GM21360 (cell line): ENCODE data around the gene MACROD2.
"Not testable (repeated sequence)": the region's sequence is repeated elsewhere in the genome, so short reads cannot be mapped to it uniquely, and the experiment has no call there.

ENCODE experiments used
- ATAC-seq: cut with Tn5 transposase; IDR thresholded peaks from one replicate; pipeline ENCODE4 v1.9.1; 2021; ENCODE audit warnings: mild to moderate bottlenecking, moderate library complexity; ENCODE audit not compliant: unreplicated experiment

Gene MACROD2

GRCh38 chr20:15799871-15800270 is 1804.6 kb downstream of the MACROD2 start:
- no peak for ATAC-seq

DNA sequence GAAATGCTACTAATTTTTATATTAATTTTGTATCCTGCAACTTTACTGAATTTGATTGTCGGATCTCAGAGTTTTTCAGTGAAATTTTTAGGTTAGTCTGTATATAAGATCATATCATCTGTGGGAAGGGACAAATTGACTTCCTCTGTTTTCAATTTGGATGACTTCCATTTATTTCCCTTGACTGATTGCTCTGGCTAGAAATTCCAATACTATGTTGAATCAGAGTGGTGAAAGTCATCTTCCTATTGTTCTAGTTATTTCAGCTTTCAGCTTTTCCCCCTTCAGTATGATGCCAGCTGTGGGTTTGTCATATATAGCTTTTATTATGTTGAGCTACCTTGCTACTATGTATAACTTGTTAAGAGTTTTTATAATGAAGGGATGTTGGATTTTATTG is 1806.7 kb downstream of the MACROD2 start:
- ATAC-seq = no peak

DNA sequence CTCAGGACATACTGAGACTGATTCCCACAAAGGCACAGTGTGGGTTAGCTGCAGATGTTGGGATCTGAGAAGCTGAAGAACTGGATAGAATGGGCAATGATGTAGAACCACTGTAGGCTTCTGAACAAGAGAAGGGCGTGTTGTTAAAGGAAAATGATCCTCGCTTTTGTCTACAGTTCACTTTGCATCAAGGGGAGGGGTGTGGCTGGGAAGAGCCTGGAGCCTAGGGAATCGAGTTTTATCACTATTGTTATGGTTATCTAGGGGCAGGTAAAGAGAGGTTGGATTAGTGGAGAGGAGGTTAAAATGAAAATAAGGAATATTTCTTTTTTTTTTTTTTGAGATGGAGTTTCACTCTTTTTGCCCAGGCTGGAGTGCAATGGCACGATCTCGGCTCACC is 1809.8 kb downstream of the MACROD2 start:
- no peak for ATAC-seq

DNA sequence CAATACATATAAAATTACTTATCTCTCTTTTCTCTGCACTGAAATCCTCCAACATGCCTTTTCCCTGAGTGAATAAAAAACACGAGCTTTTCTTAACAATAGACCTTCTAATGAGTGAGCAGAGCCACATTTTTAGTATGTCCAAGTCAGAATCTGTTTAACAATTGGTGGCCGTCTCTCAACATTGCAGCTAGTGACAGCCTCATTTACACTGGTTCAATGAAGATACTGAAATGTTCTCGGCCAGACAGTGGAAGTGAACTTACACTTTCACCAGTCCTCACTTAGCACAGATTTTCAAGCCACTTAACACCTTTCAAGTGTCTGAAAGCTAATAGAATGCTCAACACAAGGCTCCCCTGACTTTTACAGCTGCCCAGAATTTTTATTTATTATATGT is 1810.8 kb downstream of the MACROD2 start:
- no peak for ATAC-seq

DNA sequence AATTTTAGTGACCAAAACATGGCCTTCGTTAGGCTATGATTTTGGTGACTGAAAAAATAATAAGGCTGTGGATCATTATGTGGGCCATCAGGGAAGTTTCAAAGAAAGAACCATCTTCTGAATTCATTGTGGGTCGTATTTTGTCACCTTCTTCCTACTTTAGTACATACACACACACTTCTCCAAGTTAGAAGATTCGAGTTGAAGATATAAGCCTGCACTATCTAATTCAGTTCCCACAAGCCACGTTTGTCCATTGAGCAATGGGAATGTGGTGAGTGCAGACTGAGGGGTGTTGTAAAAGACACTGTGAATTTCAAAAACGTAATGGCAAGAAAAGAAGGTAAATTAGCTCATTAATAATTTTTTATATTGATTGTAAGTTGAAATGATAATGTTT is 1812.0 kb downstream of the MACROD2 start:
- no peak for ATAC-seq

DNA sequence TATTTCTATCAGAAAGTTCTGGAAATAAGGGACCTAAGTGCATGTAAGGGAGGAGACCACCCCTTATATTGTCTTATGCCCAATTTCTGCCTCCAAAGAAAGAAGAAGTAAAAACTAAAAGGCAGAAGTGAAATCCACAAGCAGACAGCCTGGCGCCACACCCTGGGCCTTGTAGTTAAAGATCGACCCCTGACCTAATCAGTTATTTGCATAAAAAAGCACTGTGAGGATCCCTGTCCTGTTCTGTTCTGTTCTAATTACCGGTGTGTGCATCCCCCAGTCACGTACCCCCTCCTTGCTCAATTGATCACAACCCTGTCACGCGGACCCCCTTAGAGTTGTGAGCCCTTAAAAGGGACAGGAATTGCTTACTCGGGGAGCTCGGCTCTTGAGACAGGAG is 1812.5 kb downstream of the MACROD2 start:
- ATAC-seq = not testable (repeated sequence)

DNA sequence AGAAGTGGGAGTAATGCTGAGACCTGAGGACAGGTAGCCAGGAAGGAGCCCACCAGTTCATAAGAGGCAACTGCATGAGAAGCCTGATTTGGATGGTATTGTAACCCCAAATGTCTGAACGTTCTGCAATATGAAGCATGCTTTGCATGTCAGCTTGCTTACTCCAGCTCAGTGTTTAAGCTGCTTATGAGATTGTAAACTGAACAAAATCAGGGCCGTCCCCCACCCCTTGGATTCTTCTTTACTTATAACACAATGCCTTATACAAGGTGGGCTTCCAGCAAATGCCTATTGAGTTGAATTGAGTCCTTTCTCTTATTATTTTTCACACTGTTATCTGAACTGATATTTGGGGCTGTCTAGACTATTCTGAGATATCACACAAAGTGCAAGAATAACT is 1816.6 kb downstream of the MACROD2 start:
- ATAC-seq = no peak

- no peak for ATAC-seq
Observed at GRCh38 chr20:15812696-15813095, 1817.4 kb downstream of the MACROD2 start.

- ATAC-seq = no peak
Observed at GRCh38 chr20:15814360-15814759, 1819.0 kb downstream of the MACROD2 start.

DNA sequence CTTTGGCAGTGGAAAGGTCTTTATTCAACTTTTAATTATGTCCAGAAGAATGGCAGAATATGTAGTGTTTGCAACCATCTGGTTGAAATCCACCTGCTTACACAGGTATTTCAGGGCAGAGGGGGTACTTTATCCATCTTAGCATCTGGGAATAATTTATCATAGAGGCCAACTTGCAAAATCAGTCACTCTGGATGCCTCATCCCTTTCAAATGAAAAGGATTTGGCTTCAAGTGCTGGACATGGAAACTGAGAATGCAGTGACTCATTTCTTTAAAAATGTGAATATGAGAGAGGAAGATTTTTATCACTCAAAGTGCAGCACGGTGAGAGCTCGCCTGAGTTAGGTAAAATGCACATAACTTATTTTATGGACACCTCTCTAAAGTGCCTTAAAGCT is 1819.6 kb downstream of the MACROD2 start:
- ATAC-seq = no peak

DNA sequence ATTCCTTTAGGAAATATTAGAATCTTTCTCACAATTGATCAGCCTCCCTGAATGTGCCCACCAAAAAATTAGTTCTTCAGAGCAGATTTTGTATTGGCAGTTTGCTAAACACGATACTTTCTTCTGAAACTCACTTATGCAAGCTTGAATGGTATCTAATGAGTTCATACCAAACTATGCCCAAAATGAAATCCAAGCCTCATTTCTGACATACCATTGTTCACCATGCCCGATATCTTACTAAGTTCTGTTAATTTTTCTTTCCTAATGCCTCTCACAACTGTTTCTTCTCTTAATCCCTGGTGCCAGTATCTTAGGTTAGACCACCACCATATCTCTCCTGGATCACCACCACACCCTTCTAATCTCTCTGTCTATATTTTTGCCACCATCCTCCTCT is 1822.0 kb downstream of the MACROD2 start:
- no peak for ATAC-seq

- ATAC-seq = no peak
Observed at GRCh38 chr20:15818651-15819071, 1823.3 kb downstream of the MACROD2 start.

DNA sequence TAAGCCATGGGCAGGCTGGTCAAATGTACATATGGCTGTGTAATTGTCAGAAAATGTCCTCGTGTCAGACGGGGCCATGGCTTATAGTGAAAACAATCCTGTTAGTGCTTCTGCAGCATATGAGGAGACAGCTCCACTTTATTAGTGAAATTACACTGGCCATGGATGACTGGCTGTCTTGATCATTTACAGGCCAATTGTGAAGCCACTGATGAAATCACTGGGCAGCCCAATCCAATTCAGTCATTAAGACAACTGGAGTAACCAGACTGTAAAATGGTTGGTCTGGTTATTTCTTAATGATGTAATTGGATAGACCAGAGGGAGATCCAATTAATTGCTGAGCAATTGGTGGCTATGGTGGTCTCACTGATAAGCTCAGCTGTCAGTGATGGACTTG is 1828.4 kb downstream of the MACROD2 start:
- no peak for ATAC-seq

DNA sequence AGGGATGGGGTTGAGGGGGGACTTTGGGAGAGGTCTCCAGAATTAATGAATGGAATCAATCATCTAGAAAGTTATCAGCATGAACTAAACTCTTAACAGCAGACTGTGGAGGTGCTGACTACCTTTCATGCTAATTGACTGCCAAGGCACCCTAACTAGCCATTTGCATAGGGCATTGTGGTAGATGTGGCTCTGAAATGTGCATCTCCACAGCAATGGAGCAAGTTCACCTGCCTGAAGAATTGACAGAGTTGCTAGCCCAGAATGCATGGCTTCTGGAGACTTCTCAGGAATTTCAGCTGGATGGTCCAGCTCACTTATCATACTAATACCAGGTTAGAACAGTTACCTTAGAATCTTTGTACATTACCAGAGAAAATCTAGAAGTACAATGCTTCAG is 1832.3 kb downstream of the MACROD2 start:
- no peak for ATAC-seq

DNA sequence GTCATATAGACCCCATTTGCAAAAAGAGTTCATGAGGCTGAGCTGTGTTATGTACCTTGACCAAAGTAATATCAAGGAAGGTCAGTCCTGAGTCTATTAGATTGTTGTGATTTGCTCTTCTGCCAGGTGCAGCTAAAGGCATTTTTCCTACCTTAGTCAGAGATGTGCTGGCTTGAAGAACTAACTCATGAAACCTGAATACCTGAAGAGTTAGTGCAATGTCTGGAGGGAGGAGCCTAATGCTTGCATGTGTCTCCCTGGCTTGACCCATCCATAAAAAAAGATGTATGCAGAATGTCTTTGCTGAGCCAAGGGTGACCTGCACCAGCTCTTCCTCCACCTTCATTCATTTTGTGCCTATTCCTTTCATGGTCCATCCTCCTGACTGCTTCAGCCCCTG is 1835.9 kb downstream of the MACROD2 start:
- ATAC-seq = no peak

DNA sequence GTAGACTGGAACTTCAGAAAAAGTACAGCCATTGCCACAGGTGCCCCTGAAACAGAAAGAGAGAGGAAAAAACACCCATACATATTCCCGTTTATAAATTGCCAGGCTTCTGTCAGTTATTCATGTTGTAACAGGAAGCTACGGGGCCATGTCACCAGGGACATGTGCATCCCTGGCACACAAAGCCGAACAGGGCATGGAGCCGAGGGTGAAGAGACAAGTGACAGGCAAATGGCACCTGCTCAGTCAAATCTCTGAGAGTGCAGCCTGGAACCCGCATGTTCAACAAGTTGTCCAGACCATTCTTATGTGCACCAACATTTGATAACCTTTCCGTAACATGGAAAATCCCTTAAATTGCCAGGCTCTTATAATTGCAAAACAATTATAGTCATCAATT is 1837.2 kb downstream of the MACROD2 start:
- ATAC-seq = no peak

DNA sequence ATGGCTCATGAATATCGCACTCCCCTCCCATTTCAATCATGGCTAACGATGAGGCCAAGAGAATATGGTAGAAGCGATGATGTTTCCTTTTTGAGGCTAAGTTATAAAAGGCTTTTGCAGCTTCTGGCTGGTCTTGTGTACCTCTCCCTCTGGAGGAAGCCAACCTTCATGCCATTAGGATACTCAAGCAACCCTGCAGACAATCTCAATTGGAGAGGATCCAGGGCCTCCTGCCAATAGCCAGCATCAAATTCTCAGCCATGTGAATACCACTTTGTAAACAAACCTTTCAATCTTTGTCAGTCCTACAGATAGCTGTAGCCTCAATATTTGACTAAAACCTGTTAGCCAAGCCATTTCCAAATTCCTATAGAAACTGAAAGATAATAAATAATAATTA is 1839.5 kb downstream of the MACROD2 start:
- ATAC-seq = no peak

DNA sequence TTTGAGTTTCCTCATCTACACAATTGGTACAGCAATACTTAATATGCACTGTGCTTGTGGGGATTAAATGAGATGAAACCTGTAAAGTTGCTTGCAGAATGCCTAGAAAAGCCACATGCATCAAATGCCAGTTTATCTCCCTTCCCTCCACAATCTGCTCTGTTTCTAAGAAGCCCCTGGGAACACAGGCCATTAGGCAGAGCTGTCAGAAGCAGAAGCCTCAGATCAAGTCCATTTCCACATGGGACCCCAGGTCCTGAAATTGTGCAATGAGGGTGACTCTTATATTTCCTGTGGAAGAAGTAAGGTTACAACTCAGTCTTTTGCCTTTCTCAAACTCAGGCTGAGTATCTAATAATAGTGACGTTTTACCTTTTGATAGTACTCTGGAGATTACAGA is 1840.5 kb downstream of the MACROD2 start:
- ATAC-seq = no peak

DNA sequence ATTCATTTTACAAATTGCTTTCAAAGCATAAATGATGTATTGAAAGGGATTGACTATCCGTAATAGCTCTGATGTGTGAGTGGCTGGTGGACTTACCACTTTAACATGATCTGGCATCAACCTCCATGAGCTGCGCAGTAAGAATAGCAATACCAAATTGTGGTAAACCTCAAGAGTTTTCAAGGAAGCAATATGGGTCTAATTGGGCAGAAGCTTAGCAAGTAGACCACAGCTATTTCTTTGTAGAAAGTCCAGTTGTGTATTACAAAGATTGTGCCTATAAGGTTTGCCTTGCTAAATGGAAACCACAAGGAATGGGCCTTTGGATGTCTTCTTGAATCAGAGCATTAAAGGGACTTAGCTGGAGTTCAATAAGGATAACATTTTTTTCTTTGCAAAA is 1841.3 kb downstream of the MACROD2 start:
- no peak for ATAC-seq

- ATAC-seq = no peak
Observed at GRCh38 chr20:15837563-15837962, 1842.2 kb downstream of the MACROD2 start.

- ATAC-seq = no peak
Observed at GRCh38 chr20:15838466-15838865, 1843.2 kb downstream of the MACROD2 start.

DNA sequence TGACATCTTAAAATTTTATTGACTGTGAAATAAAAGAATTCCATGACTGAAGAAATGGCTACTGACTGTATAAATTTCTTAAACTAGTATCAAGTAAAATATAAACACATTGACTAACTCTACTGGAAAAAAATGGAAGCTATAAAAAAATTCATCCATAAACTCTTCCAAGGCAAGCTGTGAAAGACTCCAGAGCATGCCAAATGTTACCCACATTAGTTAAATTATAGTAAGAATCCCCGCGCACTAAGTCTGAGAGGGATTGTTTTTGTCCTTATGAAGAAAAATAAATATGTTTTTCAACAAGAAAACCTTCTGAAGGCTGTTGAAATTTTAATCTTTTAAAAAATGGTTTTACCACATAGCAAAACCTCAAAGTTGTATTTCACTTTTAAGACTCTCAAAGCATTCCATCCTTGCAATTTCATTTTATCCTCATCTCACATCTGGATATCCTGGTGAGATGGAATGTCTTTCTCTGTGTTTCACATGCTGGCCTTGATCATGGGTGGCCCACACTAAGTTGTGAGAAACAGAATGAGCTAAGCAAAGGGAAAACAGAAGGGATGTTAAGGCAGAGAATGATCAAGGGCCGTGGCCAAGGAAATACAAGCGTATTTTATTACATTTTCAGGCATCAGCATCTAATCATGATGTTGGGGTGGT is 1845.5 kb downstream of the MACROD2 start:
- no peak for ATAC-seq

DNA sequence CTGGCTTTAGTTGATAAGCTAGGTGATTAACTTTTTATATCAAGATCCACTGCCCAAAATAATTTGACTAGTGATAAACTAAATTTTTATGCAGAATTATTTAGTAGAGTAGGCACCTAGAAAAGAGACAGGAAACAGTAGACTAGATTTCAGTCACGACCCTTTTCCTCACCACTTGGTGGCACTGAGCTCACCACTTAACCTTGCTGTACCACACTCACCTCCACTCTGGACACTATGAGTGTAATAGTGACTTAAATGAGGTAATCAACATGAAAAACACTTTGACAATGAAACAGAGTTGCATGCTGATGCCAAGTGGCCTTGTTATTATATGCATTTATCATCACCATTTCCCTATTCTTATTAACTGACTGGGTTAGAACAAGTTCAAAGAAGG is 1847.6 kb downstream of the MACROD2 start:
- ATAC-seq = no peak
